ENCODE measurements around the gene MAEA. TPM values are rescaled to one million over a fixed set of nuclear protein-coding genes. Genes with fewer than 3 reads are reported as not detected.

The MAEA gene
- total and polyA plus RNA-seq, 10 of the 15 experiments (the other 5 are each of a cell fraction or from before 2014, with no cell fraction given), result 3.6 to 67.1 (median 54.6) TPM

DNA sequence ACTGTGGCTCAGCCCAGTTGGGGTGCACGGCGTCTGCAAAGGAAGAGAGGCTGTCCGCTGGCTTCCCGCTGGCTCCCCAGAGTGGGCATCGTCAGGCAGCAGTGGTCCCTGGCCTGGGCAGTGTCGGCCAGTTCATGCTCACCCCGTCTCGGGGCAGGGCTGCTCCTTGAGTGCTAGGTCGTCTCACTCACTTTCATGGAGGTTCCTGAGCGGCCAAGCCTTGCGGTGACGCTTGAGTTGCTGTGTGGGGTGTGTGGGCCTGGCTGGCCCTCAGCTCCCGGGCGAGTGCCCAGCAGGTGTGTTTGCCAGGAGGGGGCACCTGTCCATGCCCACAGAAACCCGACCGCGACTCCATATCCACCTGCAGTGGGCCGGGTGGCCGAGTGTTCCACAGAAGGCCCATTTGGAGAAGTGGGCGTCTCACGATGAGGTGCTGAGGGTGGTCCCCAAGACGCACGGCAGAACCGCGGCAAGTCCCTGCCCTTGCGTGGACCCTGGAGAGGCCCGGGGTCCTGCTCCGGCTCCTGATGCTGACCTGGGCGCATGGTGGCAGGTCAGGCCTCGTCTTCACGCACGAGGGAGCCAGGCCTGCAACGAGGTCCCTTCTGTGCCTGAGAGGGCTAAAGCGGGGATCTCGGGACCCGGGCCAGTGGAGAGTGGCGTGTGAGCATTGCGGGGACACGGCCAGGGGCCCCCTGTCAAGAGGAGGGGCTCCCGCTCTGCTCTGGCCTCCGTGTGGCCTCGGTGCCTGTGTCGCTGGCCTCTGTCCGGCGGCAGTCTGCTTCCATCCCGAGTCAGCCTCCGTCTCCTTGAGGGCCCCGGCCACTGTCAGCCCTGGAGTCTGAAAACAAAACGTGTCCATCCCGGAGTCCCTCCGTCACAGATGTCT, 38.8 kb downstream of the MAEA start:
- FAIRE-seq, result no peak
- Histone ChIP-seq H3K4me2 (ENCODE audit: control insufficient read depth, insufficient read depth) (no peak overlapping the region), H3K79me2 (ENCODE audit: control insufficient read depth, insufficient read depth, low read length) (no peaks in the 10 kb centered on the region), H3K36me3 (ENCODE audit: control insufficient read depth in 2 of 2, insufficient read depth in 2 of 2, low read length in 1 of 2) (peaks cover under 1 to 33% of the 10 kb centered on the region in 2 experiments; a peak in 3 of 4 replicates), H3K9ac (ENCODE audit: control insufficient read depth, insufficient read depth, low read length) (no peak overlapping the region), H3K27me3 (replicated peaks in 1 of 2; ENCODE audit: control insufficient read depth in 2 of 2, insufficient read depth in 2 of 2, low read length in 1 of 2) (no peaks in the 10 kb centered on the region), H4K20me1 (ENCODE audit: control insufficient read depth, insufficient read depth) (no peaks in the 10 kb centered on the region), H3K4me3 (no peak overlapping the region), H3K9me3 (replicated peaks; ENCODE audit: control insufficient read depth, insufficient read depth, low read length) (no peaks in the 10 kb centered on the region), H3K4me1 (ENCODE audit: control insufficient read depth, insufficient read depth, low read length) (no peaks in the 10 kb centered on the region), H3K27ac (ENCODE audit: control insufficient read depth, insufficient read depth) (no peak overlapping the region), H2AFZ (ENCODE audit: control insufficient read depth, low read depth, low read length) (no peak overlapping the region)
- BruUV-seq (replicated peaks), result no TSS peak
- POLR2A ChIA-PET, result no interaction called here
- WGBS (ENCODE audit: insufficient coverage, insufficient replicate concordance, low lambda C conversion rate, missing lambda C conversion rate), result 94% methylated on average over 50 of the region's 51 CpGs
- CTCF ChIA-PET, result no interaction called here
- no peak for ATAC-seq
- in situ Hi-C loops (cut with MboI), result no loop called here
- RAD21 ChIA-PET (ENCODE audit: unreplicated experiment), result no interaction called here
- no peak for DNase-seq (ENCODE audit: low read depth, low spot score)
- intact Hi-C loops (cut with micrococcal nuclease; ENCODE audit: unreplicated experiment), result no loop called here
- SMC1A ChIA-PET (ENCODE audit: uncharacterized antibody, unreplicated experiment), result interaction anchor here (0.7 kb wide), 1 partner anchor 366 kb away, joined by 3 read pairs; no protein-coding TSS in a partner anchor
- TF ChIP-seq, protein P1, sequence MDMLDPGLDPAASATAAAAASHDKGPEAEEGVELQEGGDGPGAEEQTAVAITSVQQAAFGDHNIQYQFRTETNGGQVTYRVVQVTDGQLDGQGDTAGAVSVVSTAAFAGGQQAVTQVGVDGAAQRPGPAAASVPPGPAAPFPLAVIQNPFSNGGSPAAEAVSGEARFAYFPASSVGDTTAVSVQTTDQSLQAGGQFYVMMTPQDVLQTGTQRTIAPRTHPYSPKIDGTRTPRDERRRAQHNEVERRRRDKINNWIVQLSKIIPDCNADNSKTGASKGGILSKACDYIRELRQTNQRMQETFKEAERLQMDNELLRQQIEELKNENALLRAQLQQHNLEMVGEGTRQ (IDR thresholded peaks at IDR 0.05; ENCODE audit: borderline replicate concordance, low read depth, low read length), result no peak
- TF ChIP-seq JUNB (IDR thresholded peaks at IDR 0.05), result no peak
- TF ChIP-seq MTA3 (IDR thresholded peaks at IDR 0.05; ENCODE audit: borderline replicate concordance, low read length), result no peak
- no peak for TF ChIP-seq RAD51 (IDR thresholded peaks at IDR 0.05)
- TF ChIP-seq SPI1 (IDR thresholded peaks at IDR 0.05; ENCODE audit: borderline replicate concordance, insufficient read depth, low read depth, low read length), result no peak
- no peak for TF ChIP-seq EZH2 (IDR thresholded peaks at IDR 0.05; ENCODE audit: borderline replicate concordance, control insufficient read depth, low read depth, low read length)
- TF ChIP-seq MEF2A (IDR thresholded peaks at IDR 0.05; ENCODE audit: insufficient read depth, low read depth, low read length), result no peak
- TF ChIP-seq, protein P2, sequence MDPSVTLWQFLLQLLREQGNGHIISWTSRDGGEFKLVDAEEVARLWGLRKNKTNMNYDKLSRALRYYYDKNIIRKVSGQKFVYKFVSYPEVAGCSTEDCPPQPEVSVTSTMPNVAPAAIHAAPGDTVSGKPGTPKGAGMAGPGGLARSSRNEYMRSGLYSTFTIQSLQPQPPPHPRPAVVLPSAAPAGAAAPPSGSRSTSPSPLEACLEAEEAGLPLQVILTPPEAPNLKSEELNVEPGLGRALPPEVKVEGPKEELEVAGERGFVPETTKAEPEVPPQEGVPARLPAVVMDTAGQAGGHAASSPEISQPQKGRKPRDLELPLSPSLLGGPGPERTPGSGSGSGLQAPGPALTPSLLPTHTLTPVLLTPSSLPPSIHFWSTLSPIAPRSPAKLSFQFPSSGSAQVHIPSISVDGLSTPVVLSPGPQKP (IDR thresholded peaks at IDR 0.05; ENCODE audit: low read depth, low read length), result no peak
- TF ChIP-seq, protein P3, sequence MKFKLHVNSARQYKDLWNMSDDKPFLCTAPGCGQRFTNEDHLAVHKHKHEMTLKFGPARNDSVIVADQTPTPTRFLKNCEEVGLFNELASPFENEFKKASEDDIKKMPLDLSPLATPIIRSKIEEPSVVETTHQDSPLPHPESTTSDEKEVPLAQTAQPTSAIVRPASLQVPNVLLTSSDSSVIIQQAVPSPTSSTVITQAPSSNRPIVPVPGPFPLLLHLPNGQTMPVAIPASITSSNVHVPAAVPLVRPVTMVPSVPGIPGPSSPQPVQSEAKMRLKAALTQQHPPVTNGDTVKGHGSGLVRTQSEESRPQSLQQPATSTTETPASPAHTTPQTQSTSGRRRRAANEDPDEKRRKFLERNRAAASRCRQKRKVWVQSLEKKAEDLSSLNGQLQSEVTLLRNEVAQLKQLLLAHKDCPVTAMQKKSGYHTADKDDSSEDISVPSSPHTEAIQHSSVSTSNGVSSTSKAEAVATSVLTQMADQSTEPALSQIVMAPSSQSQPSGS (IDR thresholded peaks at IDR 0.05; ENCODE audit: low read length), result no peak
- no peak for TF ChIP-seq BACH1 (IDR thresholded peaks at IDR 0.05; ENCODE audit: borderline replicate concordance)
- no peak for TF ChIP-seq SMAD1 (IDR thresholded peaks at IDR 0.05; ENCODE audit: low read depth, partially characterized antibody)
- TF ChIP-seq MYB (IDR thresholded peaks at IDR 0.05; ENCODE audit: borderline replicate concordance, low read depth, low read length), result no peak

All from GM12878 (cell line).